Mesenchymal stem cell (in vitro differentiated cells and primary cell): ENCODE data around the gene R3HDM1.
A peak's percentile ranks its signal among the peaks of the same experiment; 100 is the strongest.

Experiments used
- DNase-seq: peaks from one replicate; pipeline ENCODE4 v3.0.0-alpha.2; 2013
- H2AFZ ChIP-seq: one replicate; pipeline ENCODE4 v1.6.1; 2013; ENCODE audit warnings: low read depth, mild to moderate bottlenecking, control low read depth, inconsistent platforms, low read length, moderate library complexity
- H2AK5ac ChIP-seq: 2 replicates; pipeline ENCODE4 v1.6.1; 2013; ENCODE audit warnings: low read length, moderate library complexity, mild to moderate bottlenecking, inconsistent platforms; ENCODE audit not compliant: severe bottlenecking
- H2BK120ac ChIP-seq: one replicate; pipeline ENCODE4 v1.6.1; 2013; ENCODE audit warnings: low read depth, mild to moderate bottlenecking, inconsistent platforms, low read length, moderate library complexity
- H2BK12ac ChIP-seq, 2 experiments: one replicate each; pipeline ENCODE4 v1.6.1; 2013; ENCODE audit warnings: inconsistent platforms in 2 of 2, low read length in 2 of 2, mild to moderate bottlenecking in 2 of 2, moderate library complexity in 2 of 2, control low read depth in 1 of 2
- H2BK15ac ChIP-seq: one replicate; pipeline ENCODE4 v1.6.1; 2013; ENCODE audit warnings: mild to moderate bottlenecking, low read depth, inconsistent platforms; ENCODE audit not compliant: poor library complexity, severe bottlenecking
- H2BK5ac ChIP-seq: 2 replicates; pipeline ENCODE4 v1.6.1; 2013; ENCODE audit warnings: low read depth, mild to moderate bottlenecking, low read length, control low read depth, inconsistent platforms; ENCODE audit not compliant: poor library complexity, severe bottlenecking
- H3K14ac ChIP-seq, 2 experiments: one replicate each; pipeline ENCODE4 v1.6.1; 2013; ENCODE audit warnings: inconsistent platforms in 2 of 2, low read length in 2 of 2, control low read depth in 1 of 2, mild to moderate bottlenecking in 1 of 2, moderate library complexity in 1 of 2
- H3K18ac ChIP-seq, 2 experiments: one replicate each; pipeline ENCODE4 v1.6.1; 2013; ENCODE audit warnings: inconsistent platforms in 2 of 2, low read length in 2 of 2, control low read depth in 1 of 2, low read depth in 1 of 2, mild to moderate bottlenecking in 1 of 2
- H3K23ac ChIP-seq, 2 experiments: one replicate each; pipeline ENCODE4 v1.6.1; 2013; ENCODE audit warnings: inconsistent platforms in 2 of 2, low read length in 2 of 2, mild to moderate bottlenecking in 2 of 2, moderate library complexity in 2 of 2, control low read depth in 1 of 2
- H3K27ac ChIP-seq: 2 replicates; pipeline ENCODE4 v1.5.1; 2013; ENCODE audit warnings: mild to moderate bottlenecking, moderate library complexity, low read length, control low read depth, inconsistent platforms; ENCODE audit not compliant: poor library complexity, severe bottlenecking
- H3K27me3 ChIP-seq, 2 experiments: 2 replicates each; pipeline versions ENCODE4 v1.6.1 to v1.7.0; 2013; ENCODE audit warnings: low read length in 2 of 2, mild to moderate bottlenecking in 2 of 2, moderate library complexity in 2 of 2, control low read depth in 1 of 2, inconsistent platforms in 1 of 2; ENCODE audit not compliant: control insufficient read depth in 1 of 2, insufficient read depth in 1 of 2
- H3K36me3 ChIP-seq, 2 experiments: 2 replicates each; pipeline versions ENCODE4 v1.6.1 to v1.7.0; 2013; ENCODE audit warnings: low read length in 2 of 2, control low read depth in 1 of 2, inconsistent platforms in 1 of 2, low read depth in 1 of 2, mild to moderate bottlenecking in 1 of 2; ENCODE audit not compliant: insufficient read depth in 2 of 2, control insufficient read depth in 1 of 2
- H3K4ac ChIP-seq, 2 experiments: one replicate each; pipeline ENCODE4 v1.6.1; 2013; ENCODE audit warnings: inconsistent platforms in 2 of 2, low read length in 2 of 2, mild to moderate bottlenecking in 2 of 2, moderate library complexity in 2 of 2, control low read depth in 1 of 2, low read depth in 1 of 2
- H3K4me1 ChIP-seq: 2 replicates; pipeline ENCODE4 v1.6.1; 2013; ENCODE audit warnings: low read depth, low read length, control low read depth; ENCODE audit not compliant: control insufficient read depth, insufficient read depth
- H3K4me2 ChIP-seq: 2 replicates; pipeline ENCODE4 v1.6.1; 2013; ENCODE audit warnings: low read length, mild to moderate bottlenecking, inconsistent platforms; ENCODE audit not compliant: poor library complexity, severe bottlenecking
- H3K4me3 ChIP-seq, 2 experiments: 2 replicates each; pipeline versions ENCODE4 v1.5.1 to v1.7.0; 2013; ENCODE audit warnings: low read length in 2 of 2, mild to moderate bottlenecking in 2 of 2, control low read depth in 1 of 2, low read depth in 1 of 2; ENCODE audit not compliant: insufficient read depth in 1 of 2
- H3K79me1 ChIP-seq: replicated peaks from 2 replicates; pipeline ENCODE4 v1.6.1; 2013; ENCODE audit warnings: mild to moderate bottlenecking, control low read depth, low read length, inconsistent platforms; ENCODE audit not compliant: poor library complexity, severe bottlenecking
- H3K9ac ChIP-seq: 2 replicates; pipeline ENCODE4 v1.7.0; 2013; ENCODE audit warnings: mild to moderate bottlenecking, low read length, moderate library complexity
- H3K9me3 ChIP-seq: 2 replicates; pipeline ENCODE4 v1.7.0; 2013; ENCODE audit warnings: mild to moderate bottlenecking, low read length; ENCODE audit not compliant: control insufficient read depth
- H4K8ac ChIP-seq: one replicate; pipeline ENCODE4 v1.6.1; 2013; ENCODE audit warnings: inconsistent platforms, mild to moderate bottlenecking, low read length, moderate library complexity
- H4K91ac ChIP-seq: one replicate; pipeline ENCODE4 v1.6.1; 2013; ENCODE audit warnings: mild to moderate bottlenecking, low read length, inconsistent platforms
- WGBS: methylation state at CpG from one replicate; pipeline ENCODE4 v1.1.7; 2013; ENCODE audit warnings: mixed read lengths; 5-methylcytosine and 5-hydroxymethylcytosine counted together

Gene R3HDM1

GRCh38 chr2:135676031-135676430 is 144.7 kb downstream of the R3HDM1 start:
- Histone ChIP-seq H3K4me1 (no peaks in the 10 kb centered on the region), H3K4me3 (no peak overlapping the region), H3K27ac (no peak overlapping the region), H3K27me3 (no peaks in the 10 kb centered on the region), H3K36me3 (peaks cover 22 to 37% of the 10 kb centered on the region in 2 experiments), H3K9me3 (no peaks in the 10 kb centered on the region), H3K4me2 (no peak overlapping the region), H2BK12ac (no peak overlapping the region), H3K14ac (no peak overlapping the region), H2BK5ac (no peak overlapping the region), H3K79me1 (peaks cover 11% of the 10 kb centered on the region), H2AFZ (no peak overlapping the region), H3K18ac (no peak overlapping the region), H3K23ac (no peak overlapping the region), H4K8ac (no peak overlapping the region), H2AK5ac (no peak overlapping the region), H2BK120ac (no peak overlapping the region), H4K91ac (no peak overlapping the region), H2BK15ac (no peak overlapping the region), H3K9ac (no peak overlapping the region), H3K4ac (no peak overlapping the region)
- peak; percentile 13 for DNase-seq
- 80% methylated on average over 1 of the region's 3 CpGs for WGBS

GRCh38 chr2:135679125-135679524 is 147.8 kb downstream of the R3HDM1 start:
- no peak overlapping the region for H4K91ac ChIP-seq
- WGBS, result no CpG with 5 or more reads among the region's 2 CpGs
- no peaks in the 10 kb centered on the region for H3K9me3 ChIP-seq

GRCh38 chr2:135685361-135685760 is 154.1 kb downstream of the R3HDM1 start:
- no peak overlapping the region for H2BK5ac ChIP-seq
- no peak overlapping the region for H3K14ac ChIP-seq
- no peak overlapping the region for H2AFZ ChIP-seq
- no peak overlapping the region for H2BK15ac ChIP-seq
- no peak overlapping the region for H3K4ac ChIP-seq
- no CpG with 5 or more reads among the region's 1 CpG for WGBS
- H3K79me1 ChIP-seq, result peaks cover 5% of the 10 kb centered on the region
- DNase-seq, result peak; percentile 78
- no peak overlapping the region for H2BK12ac ChIP-seq
- no peak overlapping the region for H3K4me3 ChIP-seq
- H3K23ac ChIP-seq, result no peak overlapping the region
- H3K9me3 ChIP-seq, result no peaks in the 10 kb centered on the region
- H4K8ac ChIP-seq, result no peak overlapping the region
- no peak overlapping the region for H2BK120ac ChIP-seq
- no peak overlapping the region for H3K9ac ChIP-seq
- H4K91ac ChIP-seq, result no peak overlapping the region
- no peak overlapping the region for H3K18ac ChIP-seq
- H3K27me3 ChIP-seq, result no peaks in the 10 kb centered on the region
- no peak overlapping the region for H2AK5ac ChIP-seq
- H3K27ac ChIP-seq, result no peak overlapping the region
- no peaks in the 10 kb centered on the region for H3K4me1 ChIP-seq
- no peak overlapping the region for H3K4me2 ChIP-seq
- peaks cover 3 to 15% of the 10 kb centered on the region in 2 experiments for H3K36me3 ChIP-seq

More at GRCh38 chr2:135679125-135679524, 147.8 kb downstream of the R3HDM1 start:
- Histone ChIP-seq H3K79me1 (peaks cover 10% of the 10 kb centered on the region), H2AK5ac (no peak overlapping the region), H4K8ac (no peak overlapping the region), H3K4me2 (no peak overlapping the region), H3K23ac (no peak overlapping the region), H3K18ac (no peak overlapping the region), H3K14ac (no peak overlapping the region), H2AFZ (no peak overlapping the region), H3K9ac (no peak overlapping the region), H3K27ac (no peak overlapping the region), H3K4me1 (no peaks in the 10 kb centered on the region), H3K27me3 (no peaks in the 10 kb centered on the region), H3K4me3 (no peak overlapping the region), H2BK12ac (no peak overlapping the region), H3K36me3 (peaks cover 14 to 40% of the 10 kb centered on the region in 2 experiments), H3K4ac (no peak overlapping the region), H2BK5ac (no peak overlapping the region), H2BK15ac (no peak overlapping the region), H2BK120ac (no peak overlapping the region)
- no peak for DNase-seq

GRCh38 chr2:135688978-135689377 is 157.7 kb downstream of the R3HDM1 start:
- Histone ChIP-seq H3K79me1 (no peaks in the 10 kb centered on the region), H3K4ac (no peak overlapping the region), H4K91ac (no peak overlapping the region), H3K4me1 (no peaks in the 10 kb centered on the region), H3K4me3 (no peak overlapping the region), H3K4me2 (no peak overlapping the region), H3K27me3 (no peaks in the 10 kb centered on the region), H3K23ac (no peak overlapping the region), H4K8ac (no peak overlapping the region), H3K9ac (no peak overlapping the region), H3K36me3 (peaks cover 3 to 5% of the 10 kb centered on the region in 2 experiments), H3K14ac (no peak overlapping the region), H2BK12ac (no peak overlapping the region), H3K27ac (no peak overlapping the region), H3K18ac (no peak overlapping the region), H3K9me3 (no peaks in the 10 kb centered on the region), H2AK5ac (no peak overlapping the region), H2BK15ac (no peak overlapping the region), H2BK5ac (no peak overlapping the region), H2BK120ac (no peak overlapping the region), H2AFZ (no peak overlapping the region)
- DNase-seq, result no peak
